NT2/D1 (cell line): ENCODE measurements around the gene KLHL40.

ENCODE experiments used
- SUZ12 ChIP-seq: IDR thresholded peaks from 2 replicates; pipeline ENCODE4 v1.6.1; 2011; ENCODE audit not compliant: insufficient read length, insufficient read depth; ENCODE audit errors: extremely low read depth
- YY1 ChIP-seq: IDR thresholded peaks from 2 replicates; pipeline ENCODE4 v1.6.1; 2011; ENCODE audit not compliant: insufficient read length, insufficient read depth
- ZNF274 ChIP-seq: IDR thresholded peaks from 2 replicates; pipeline ENCODE4 v1.6.1; 2011; ENCODE audit warnings: mild to moderate bottlenecking, low read depth, low read length

DNA sequence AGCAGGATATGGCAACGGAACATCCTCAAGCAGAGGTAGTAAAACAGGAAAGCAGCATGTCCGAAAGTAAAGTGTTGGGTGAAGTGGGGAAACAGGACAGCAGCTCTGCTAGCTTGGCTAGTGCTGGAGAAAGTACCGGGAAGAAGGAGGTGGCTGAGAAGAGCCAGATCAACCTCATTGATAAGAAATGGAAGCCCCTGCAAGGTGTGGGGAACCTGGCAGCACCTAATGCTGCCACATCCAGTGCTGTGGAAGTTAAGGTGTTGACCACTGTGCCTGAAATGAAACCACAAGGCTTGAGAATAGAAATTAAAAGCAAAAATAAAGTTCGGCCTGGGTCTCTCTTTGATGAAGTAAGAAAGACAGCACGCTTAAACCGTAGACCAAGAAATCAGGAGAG is 46.1 kb upstream of the KLHL40 start:
- no peak for TF ChIP-seq ZNF274
- TF ChIP-seq SUZ12: no peak
- no peak for TF ChIP-seq YY1
